T-helper 1 cell treated with Interleukin-12 subunit alpha and Interleukin-12 subunit beta and Interleukin-4 antibody, amounts not matched to agents 30 ng/mL and 1 ng/mL, for 36 hours (primary cell): ENCODE measurements around the gene MGST3. TPM values are rescaled to one million over a fixed set of nuclear protein-coding genes. Genes with fewer than 3 reads are reported as not detected.
"Not testable (repeated sequence)": the region's sequence is repeated elsewhere in the genome, so short reads cannot be mapped to it uniquely, and the experiment has no call there.

Source experiments
- intact Hi-C: fragments of 100-400 bp; cut with micrococcal nuclease; formaldehyde crosslinking; loops from one replicate; pipeline ENCODE4 v1.15.1; 2024
- total RNA-seq: library from RNA; stranded (reverse); gene quantifications from 2 replicates; pipeline ENCODE4 v1.2.3, GENCODE V29; 2022

The MGST3 gene
- total RNA-seq, 1 donor from 2014 or later, result 49.5 TPM

GRCh38 chr1:165647970-165648369 is 16.9 kb downstream of the MGST3 start:
- intact Hi-C loops, result no loop called here

GRCh38 chr1:165648919-165649572 is 18.0 kb downstream of the MGST3 start:
- intact Hi-C loops, result no loop called here

- intact Hi-C loops, result no loop called here
Observed at GRCh38 chr1:165650981-165651625, 20.1 kb downstream of the MGST3 start.

GRCh38 chr1:165658766-165659580 is 27.9 kb downstream of the MGST3 start:
- intact Hi-C loops, result not testable (repeated sequence)

- intact Hi-C loops, result no loop called here
Observed at GRCh38 chr1:165659581-165659895, 28.5 kb downstream of the MGST3 start.

- intact Hi-C loops, result no loop called here
Observed at GRCh38 chr1:165661703-165662102, 30.7 kb downstream of the MGST3 start.

GRCh38 chr1:165662186-165662585 is 31.2 kb downstream of the MGST3 start:
- intact Hi-C loops, result no loop called here

GRCh38 chr1:165666152-165666825 is 35.3 kb downstream of the MGST3 start:
- intact Hi-C loops, result no loop called here

GRCh38 chr1:165668184-165668583 is 37.1 kb downstream of the MGST3 start:
- intact Hi-C loops, result no loop called here

GRCh38 chr1:165671526-165671925 is 40.5 kb downstream of the MGST3 start:
- intact Hi-C loops, result no loop called here

- intact Hi-C loops, result no loop called here
Observed at GRCh38 chr1:165674599-165674998, 43.6 kb downstream of the MGST3 start.

- intact Hi-C loops, result loop anchor here (5.0 kb wide), 1 partner anchor 43 kb away; the partner anchor contains the start of gene MGST3
Observed at GRCh38 chr1:165675794-165676193, 44.8 kb downstream of the MGST3 start.

GRCh38 chr1:165678509-165678908 is 47.5 kb downstream of the MGST3 start:
- intact Hi-C loops, result loop anchor here (5.0 kb wide), 1 partner anchor 46 kb away; the partner anchor contains the start of gene MGST3

GRCh38 chr1:165679282-165680036 is 48.4 kb downstream of the MGST3 start:
- intact Hi-C loops, result loop anchor here (5.0 kb wide), 1 partner anchor 47 kb away; the partner anchor contains the start of gene MGST3

GRCh38 chr1:165680303-165680702 is 49.3 kb downstream of the MGST3 start:
- intact Hi-C loops, result no loop called here

- intact Hi-C loops, result not testable (repeated sequence)
Observed at GRCh38 chr1:165680773-165681172, 49.7 kb downstream of the MGST3 start.

GRCh38 chr1:165683848-165684485 is 52.9 kb downstream of the MGST3 start:
- intact Hi-C loops, result no loop called here

- intact Hi-C loops, result no loop called here
Observed at GRCh38 chr1:165686121-165686970, 55.3 kb downstream of the MGST3 start.

- intact Hi-C loops, result no loop called here
Observed at GRCh38 chr1:165686971-165687433, 56.0 kb downstream of the MGST3 start.
